Measurements from ENCODE around the gene LRG1.

The LRG1 gene

GRCh38 chr19:4493104-4493928 is 46.5 kb downstream of the LRG1 start:
- Histone ChIP-seq H3K27me3 (ENCODE audit: control insufficient read depth, insufficient read depth, low read length) (no peaks in the 10 kb centered on the region), H3K9ac (ENCODE audit: low read depth, low read length) (no peak overlapping the region), H3K4me1 (ENCODE audit: control insufficient read depth, insufficient read depth, low read length) (no peaks in the 10 kb centered on the region), H3K4me2 (ENCODE audit: low read length) (no peak overlapping the region), H3K9me3 (replicated peaks; ENCODE audit: low read length) (no peaks in the 10 kb centered on the region), H3K36me3 (ENCODE audit: insufficient read depth, low read length) (peaks cover 49% of the 10 kb centered on the region), H3K4me3 (ENCODE audit: low read length) (no peak overlapping the region)

GRCh38 chr19:4492337-4493103 is 47.3 kb downstream of the LRG1 start:
- Histone ChIP-seq H3K36me3 (ENCODE audit: insufficient read depth, low read length) (peaks cover 42% of the 10 kb centered on the region), H3K27me3 (ENCODE audit: control insufficient read depth, insufficient read depth, low read length) (no peaks in the 10 kb centered on the region), H3K4me1 (ENCODE audit: control insufficient read depth, insufficient read depth, low read length) (no peaks in the 10 kb centered on the region), H3K9me3 (replicated peaks; ENCODE audit: low read length) (no peaks in the 10 kb centered on the region), H3K9ac (ENCODE audit: low read depth, low read length) (no peak overlapping the region), H3K4me3 (ENCODE audit: low read length) (no peak overlapping the region), H3K4me2 (ENCODE audit: low read length) (no peak overlapping the region)

GRCh38 chr19:4491446-4491845 is 48.4 kb downstream of the LRG1 start:
- Histone ChIP-seq H3K4me2 (ENCODE audit: low read length) (no peak overlapping the region), H3K4me3 (ENCODE audit: low read length) (no peak overlapping the region), H3K36me3 (ENCODE audit: insufficient read depth, low read length) (peaks cover 36% of the 10 kb centered on the region), H3K9me3 (replicated peaks; ENCODE audit: low read length) (no peaks in the 10 kb centered on the region), H3K27me3 (ENCODE audit: control insufficient read depth, insufficient read depth, low read length) (no peaks in the 10 kb centered on the region), H3K4me1 (ENCODE audit: control insufficient read depth, insufficient read depth, low read length) (no peaks in the 10 kb centered on the region), H3K9ac (ENCODE audit: low read depth, low read length) (no peak overlapping the region)

- Histone ChIP-seq H3K9ac (ENCODE audit: low read depth, low read length) (no peak overlapping the region), H3K27me3 (ENCODE audit: control insufficient read depth, insufficient read depth, low read length) (no peaks in the 10 kb centered on the region), H3K4me3 (ENCODE audit: low read length) (no peak overlapping the region), H3K36me3 (ENCODE audit: insufficient read depth, low read length) (peaks cover 25% of the 10 kb centered on the region), H3K4me2 (ENCODE audit: low read length) (no peak overlapping the region), H3K4me1 (ENCODE audit: control insufficient read depth, insufficient read depth, low read length) (no peaks in the 10 kb centered on the region), H3K9me3 (replicated peaks; ENCODE audit: low read length) (no peaks in the 10 kb centered on the region)
These were observed 51.3 kb downstream of the LRG1 start for GRCh38 chr19:4488496-4488895.

GRCh38 chr19:4487572-4487971 is 52.3 kb downstream of the LRG1 start:
- H3K36me3 ChIP-seq (ENCODE audit: insufficient read depth, low read length) = peaks cover 30% of the 10 kb centered on the region
- H3K9ac ChIP-seq (ENCODE audit: low read depth, low read length) = no peak overlapping the region
- H3K4me2 ChIP-seq (ENCODE audit: low read length) = no peak overlapping the region
- no peak overlapping the region for H3K4me3 ChIP-seq (ENCODE audit: low read length)
- no peaks in the 10 kb centered on the region for H3K4me1 ChIP-seq (ENCODE audit: control insufficient read depth, insufficient read depth, low read length)
- H3K9me3 ChIP-seq (replicated peaks; ENCODE audit: low read length) = no peaks in the 10 kb centered on the region
- no peaks in the 10 kb centered on the region for H3K27me3 ChIP-seq (ENCODE audit: control insufficient read depth, insufficient read depth, low read length)
